Small intestine (tissue), 7 donors: ENCODE measurements around the gene ANXA2R. TPM values are rescaled to one million over a fixed set of nuclear protein-coding genes. Genes with fewer than 3 reads are reported as not detected.
"Not testable (repeated sequence)": the region's sequence is repeated elsewhere in the genome, so short reads cannot be mapped to it uniquely, and the experiment has no call there.

Experiments used
- DNase-seq, 2 donors: peaks; one replicate each; pipeline versions ENCODE4 v3.0.0 to v3.0.0-alpha.2; 2013
- FAIRE-seq: peaks from 2 replicates; lab custom pipeline; 2012; peaks lifted over from hg19 to GRCh38; lab: Jason Lieb, UNC
- H3K27ac ChIP-seq, 3 donors: one replicate each; pipeline ENCODE4 v1.5.1; 2013; ENCODE audit warnings: low read length in 2 of 3, mild to moderate bottlenecking in 2 of 3, control low read depth in 1 of 3, inconsistent platforms in 1 of 3, low read depth in 1 of 3, moderate library complexity in 1 of 3
- H3K27me3 ChIP-seq, 3 donors: one replicate each; pipeline ENCODE4 v1.6.1; 2013; ENCODE audit warnings: low read length in 3 of 3, inconsistent platforms in 1 of 3; ENCODE audit not compliant: control insufficient read depth in 3 of 3, insufficient read depth in 3 of 3
- H3K36me3 ChIP-seq, 3 donors: one replicate each; pipeline ENCODE4 v1.6.1; 2013; ENCODE audit warnings: low read length in 3 of 3, inconsistent platforms in 1 of 3, low read depth in 1 of 3, mild to moderate bottlenecking in 1 of 3, moderate library complexity in 1 of 3; ENCODE audit not compliant: control insufficient read depth in 3 of 3, insufficient read depth in 2 of 3
- H3K4me1 ChIP-seq, 3 donors: one replicate each; pipeline ENCODE4 v1.6.1; 2013; ENCODE audit warnings: low read length in 2 of 3, inconsistent platforms in 1 of 3, low read depth in 1 of 3, mild to moderate bottlenecking in 1 of 3, moderate library complexity in 1 of 3; ENCODE audit not compliant: control insufficient read depth in 3 of 3, insufficient read depth in 2 of 3
- H3K4me3 ChIP-seq, 3 donors: one replicate each; pipeline ENCODE4 v1.5.1; 2013; ENCODE audit warnings: low read length in 3 of 3, control low read depth in 1 of 3, inconsistent platforms in 1 of 3, low read depth in 1 of 3, mild to moderate bottlenecking in 1 of 3, moderate library complexity in 1 of 3
- H3K9me3 ChIP-seq, 2 donors: one replicate each; pipeline ENCODE4 v1.6.1; 2013; ENCODE audit warnings: low read depth in 1 of 2, low read length in 1 of 2; ENCODE audit not compliant: control insufficient read depth in 2 of 2, insufficient read depth in 1 of 2
- WGBS, 3 donors: extraction: QIAGEN DNeasy Blood & Tissue Kit; methylation state at CpG; one replicate each; pipeline ENCODE4 v1.1.7; 2013; 5-methylcytosine and 5-hydroxymethylcytosine counted together
- polyA plus RNA-seq, 4 donors: library from polyadenylated mRNA; stranded (reverse) in 3 of 4; unstranded in 1 of 4; fragments of 200-250 nt in 3 of 4; fragments of 120-200 nt in 1 of 4; gene quantifications; one replicate each; pipeline versions ENCODE4 v1.2.1 to v1.2.3, GENCODE V29; 2013
- donor health status: healthy with polysubstance abuse.
- donor health status: control.
- donor health status: control.
- donor health status: Bipolar disorder and iron deficiency.
- donor health status: healthy.

The ANXA2R gene
- polyA plus RNA-seq, 4 donors, result 0.67 to 5.1 (median 2.7) TPM

DNA sequence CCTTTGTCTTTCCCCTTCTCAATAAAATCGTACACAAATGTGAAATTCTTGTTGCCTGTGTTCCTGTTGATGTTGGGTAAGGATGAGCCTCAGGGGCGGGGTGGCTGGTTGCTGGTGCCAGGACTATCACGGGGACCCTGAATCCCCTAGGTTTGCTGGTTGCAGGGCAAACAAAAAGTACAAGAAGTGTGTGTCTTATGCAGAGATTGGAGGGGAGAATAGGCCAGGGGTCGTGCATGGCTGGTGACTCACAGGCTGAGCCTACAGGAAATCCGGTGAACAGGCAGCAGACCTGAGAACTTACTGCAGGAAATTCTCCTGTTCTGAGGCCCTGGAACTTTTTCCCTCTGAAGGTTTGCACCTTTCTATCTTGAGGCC is 5.5 kb downstream of the ANXA2R start:
- Histone ChIP-seq H3K9me3 (peaks cover 0 to 16% of the 10 kb centered on the region in 2 donors), H3K4me1 (peaks cover 0 to 13% (median 4%) of the 10 kb centered on the region in 3 donors), H3K27me3 (peaks cover 0 to 64% (median 6%) of the 10 kb centered on the region in 3 donors), H3K27ac (no peak overlapping the region), H3K36me3 (no peaks in the 10 kb centered on the region), H3K4me3 (no peak overlapping the region)
- FAIRE-seq (no peak), DNase-seq (no peak)
- 33 to 44% (median 38%) methylated on average over 5 of the region's 5 CpGs for WGBS, 3 donors

DNA sequence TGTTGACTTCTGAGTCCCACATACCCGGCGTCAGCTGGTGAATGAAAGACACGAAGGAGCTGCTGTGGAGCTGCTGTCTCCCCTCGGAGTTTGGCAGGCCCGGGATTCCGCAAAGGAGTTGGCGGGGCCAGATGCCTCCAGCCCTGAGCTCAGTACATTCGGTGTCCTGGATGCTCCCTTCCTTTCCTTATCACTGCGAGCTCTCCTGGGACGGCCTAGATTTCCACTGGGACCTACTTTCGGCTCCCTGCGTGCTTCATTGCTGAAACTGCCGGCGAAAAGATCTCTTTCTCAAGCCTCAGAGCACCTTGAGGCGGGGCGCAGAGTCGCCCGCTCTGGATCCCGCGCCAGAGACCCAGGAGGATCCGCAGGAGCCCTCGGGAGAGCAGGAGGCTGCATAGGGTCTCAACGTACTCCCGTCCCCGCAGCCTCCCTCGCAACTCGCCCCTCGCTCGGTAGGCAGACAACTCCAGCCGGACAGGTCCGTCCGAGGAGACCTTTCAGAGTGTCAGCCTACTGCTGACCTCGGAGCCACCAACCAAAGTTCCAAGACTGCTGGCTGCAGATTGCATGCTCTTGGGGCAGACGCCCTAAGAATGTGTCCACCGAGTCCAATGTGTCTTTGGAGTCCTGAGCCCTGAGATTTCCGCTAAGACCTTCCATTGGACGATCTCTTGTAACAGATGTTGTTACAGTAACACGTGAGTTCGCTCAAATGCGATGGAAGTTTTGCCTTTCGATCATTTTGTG is 6.1 kb downstream of the ANXA2R start:
- DNase-seq, result peak in 1 of 2 donors; percentile 26
- peaks cover 0 to 13% (median 4%) of the 10 kb centered on the region in 3 donors for H3K4me1 ChIP-seq
- no peaks in the 10 kb centered on the region for H3K36me3 ChIP-seq
- peaks cover 0 to 13% of the 10 kb centered on the region in 2 donors for H3K9me3 ChIP-seq
- H3K4me3 ChIP-seq, result no peak overlapping the region
- peaks cover 0 to 60% (median 6%) of the 10 kb centered on the region in 3 donors for H3K27me3 ChIP-seq
- no peak for FAIRE-seq
- H3K27ac ChIP-seq, result no peak overlapping the region
- 32 to 56% (median 39%) methylated on average over 40 to 41 of the region's 41 CpGs for WGBS, 3 donors

DNA sequence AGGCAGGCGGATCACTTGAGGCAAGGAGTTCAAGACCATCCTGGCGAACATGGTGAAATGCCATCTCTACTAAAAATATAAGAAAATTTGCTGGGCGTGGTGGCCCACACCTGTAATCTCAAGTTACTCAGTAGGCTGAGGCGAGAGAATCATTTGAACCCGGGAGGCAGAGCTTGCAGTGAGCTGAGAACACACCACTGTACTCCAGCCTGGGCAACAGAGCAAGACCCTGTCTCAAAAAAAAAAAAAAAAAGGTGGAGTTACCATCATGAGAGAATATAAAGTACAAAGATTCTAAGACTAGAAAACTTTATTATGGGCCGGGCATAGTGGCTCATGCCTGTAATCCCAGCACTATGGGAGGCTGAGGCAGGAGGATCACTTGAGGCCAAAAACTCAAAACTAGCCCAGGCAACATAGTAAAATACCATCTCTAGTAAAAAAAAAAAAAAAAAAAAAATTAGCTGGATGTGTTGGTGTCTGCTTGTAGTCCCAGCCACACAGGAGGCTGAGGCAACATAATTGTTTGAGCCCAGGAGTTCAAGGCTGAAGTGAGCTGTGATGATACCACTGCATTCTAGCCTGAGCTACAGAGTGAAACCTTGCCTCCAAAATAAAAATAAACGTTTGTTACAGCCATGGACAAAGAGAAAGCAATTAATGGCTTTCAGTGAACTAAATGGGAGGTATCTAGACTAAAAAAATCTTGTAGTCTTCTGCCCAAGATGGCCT is 12.9 kb downstream of the ANXA2R start:
- Histone ChIP-seq H3K9me3 (no peaks in the 10 kb centered on the region), H3K4me1 (no peaks in the 10 kb centered on the region), H3K27me3 (peaks cover 0 to 44% (median 3%) of the 10 kb centered on the region in 3 donors), H3K4me3 (no peak overlapping the region), H3K27ac (no peak overlapping the region), H3K36me3 (no peaks in the 10 kb centered on the region)
- WGBS, 3 donors, result 73 to 84% (median 81%) methylated on average over 7 of the region's 7 CpGs
- FAIRE-seq (no peak), DNase-seq (no peak)

DNA sequence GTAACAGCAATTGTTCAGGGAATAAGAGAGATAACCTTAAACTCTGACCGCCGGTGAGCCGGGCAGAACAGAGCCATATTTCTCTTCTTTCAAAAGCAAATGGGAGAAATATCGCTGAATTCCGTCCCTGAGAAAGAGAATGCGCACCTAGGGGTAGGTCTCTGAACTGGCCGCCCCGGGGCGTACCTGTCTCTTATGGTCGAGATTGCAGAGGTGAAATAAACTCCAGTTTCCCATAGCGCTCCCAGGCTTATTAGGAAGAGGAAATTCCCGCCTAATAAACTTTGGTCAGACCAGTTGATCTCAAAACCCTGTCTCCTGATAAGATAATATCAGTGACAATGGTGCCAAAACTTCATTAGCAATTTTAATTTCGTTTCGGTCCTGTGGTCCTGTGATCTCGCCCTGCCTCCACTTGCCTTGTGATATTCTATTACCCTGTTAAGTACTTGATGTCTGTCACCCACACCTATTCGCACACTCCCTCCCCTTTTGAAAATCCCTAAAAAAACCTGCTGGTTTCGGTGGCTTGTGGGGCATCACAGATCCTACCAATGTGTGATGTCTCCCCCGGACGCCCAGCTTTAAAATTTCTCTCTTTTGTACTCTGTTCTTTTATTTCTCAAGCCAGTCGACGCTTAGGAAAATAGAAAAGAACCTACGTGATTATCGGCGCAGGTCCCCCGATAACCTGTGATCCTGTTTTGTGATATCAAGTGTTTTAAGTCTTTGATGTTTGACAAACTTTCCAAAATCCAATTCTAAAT is 14.8 kb downstream of the ANXA2R start:
- not testable (repeated sequence) for DNase-seq, H3K9me3 ChIP-seq, H3K36me3 ChIP-seq, FAIRE-seq, H3K4me3 ChIP-seq, H3K27ac ChIP-seq, H3K4me1 ChIP-seq
- peaks cover 0 to 58% (median 4%) of the 10 kb centered on the region in 3 donors for H3K27me3 ChIP-seq
- WGBS, 3 donors, result 24 to 53% (median 45%) methylated on average over 23 to 25 of the region's 25 CpGs

DNA sequence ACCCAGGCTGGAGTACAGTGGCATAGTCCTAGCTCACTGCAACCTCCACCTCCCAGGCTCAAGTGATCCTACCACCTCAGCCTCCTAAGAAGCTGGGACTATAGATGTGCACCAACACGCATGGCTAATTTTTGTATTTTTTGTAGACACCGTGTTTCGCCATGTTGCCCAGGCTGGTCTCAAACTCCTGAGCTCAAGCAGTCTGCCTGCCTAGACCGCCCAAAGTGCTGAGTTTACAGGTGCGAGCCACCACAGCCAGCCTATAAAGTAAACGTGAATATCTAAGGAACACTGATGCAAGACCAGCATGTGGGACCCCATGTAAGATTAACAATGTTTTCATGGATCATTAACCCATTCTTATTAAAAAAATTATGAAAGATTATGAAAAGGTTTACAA is 15.9 kb downstream of the ANXA2R start:
- H3K27me3 ChIP-seq, result peaks cover 0 to 66% (median 10%) of the 10 kb centered on the region in 3 donors

DNA sequence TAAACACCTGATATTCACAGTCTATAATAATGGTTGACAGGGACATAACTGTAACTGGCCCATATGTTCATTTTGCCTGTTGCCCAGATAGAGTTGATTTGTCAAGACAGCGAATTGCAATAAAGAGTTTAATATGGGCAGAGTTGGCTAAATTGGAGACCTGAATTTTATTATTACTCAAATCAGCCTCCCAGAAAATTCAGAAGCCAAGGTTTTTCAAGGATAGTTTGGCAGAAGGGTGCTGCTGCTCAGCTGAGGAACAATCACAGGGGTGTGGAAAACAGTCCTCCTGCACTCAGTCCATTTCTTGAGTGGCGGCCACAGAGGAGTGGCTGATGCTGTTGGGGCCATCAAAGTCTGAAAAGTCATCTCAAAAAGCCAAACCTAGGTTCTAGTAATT is 19.0 kb downstream of the ANXA2R start:
- Histone ChIP-seq H3K4me1 (peaks cover 0 to 19% (median 2%) of the 10 kb centered on the region in 3 donors), H3K27ac (no peak overlapping the region), H3K27me3 (peaks cover 0 to 84% (median 10%) of the 10 kb centered on the region in 3 donors), H3K4me3 (no peak overlapping the region), H3K36me3 (no peaks in the 10 kb centered on the region), H3K9me3 (peaks cover 0 to 3% of the 10 kb centered on the region in 2 donors)
- no peak for FAIRE-seq
- no peak for DNase-seq
- WGBS, 3 donors, result 69 to 86% (median 75%) methylated on average over 2 of the region's 2 CpGs

More for the DNA sequence above, 15.9 kb downstream of the ANXA2R start:
- Histone ChIP-seq H3K4me3 (no peak overlapping the region), H3K27ac (no peak overlapping the region), H3K9me3 (no peaks in the 10 kb centered on the region), H3K36me3 (no peaks in the 10 kb centered on the region), H3K4me1 (peaks cover 0 to 7% (median 2%) of the 10 kb centered on the region in 3 donors)
- no peak for DNase-seq
- FAIRE-seq, result no peak
- 62 to 69% (median 62%) methylated on average over 6 of the region's 6 CpGs for WGBS, 3 donors

DNA sequence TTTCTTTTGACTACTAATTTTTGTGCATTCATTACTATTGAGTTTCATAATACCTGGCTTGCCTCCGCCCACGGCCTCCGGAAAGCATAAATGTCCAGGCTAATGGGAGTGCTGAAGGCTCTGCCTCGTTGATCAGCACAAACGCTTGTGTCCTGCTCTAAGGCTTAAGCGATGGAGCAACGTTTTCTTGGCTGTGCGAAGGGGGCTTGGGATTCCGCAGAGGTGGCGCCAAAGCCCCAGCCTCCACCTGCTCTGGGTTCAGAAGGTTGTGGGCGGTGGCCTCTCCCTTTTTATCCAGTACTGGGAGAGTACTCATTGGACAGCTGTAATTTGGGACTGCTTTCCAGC is 19.7 kb downstream of the ANXA2R start:
- peaks cover 0 to 87% (median 10%) of the 10 kb centered on the region in 3 donors for H3K27me3 ChIP-seq
- H3K4me3 ChIP-seq, result peak overlapping the region; percentile 9 to 62 (median 40)
- no peaks in the 10 kb centered on the region for H3K36me3 ChIP-seq
- H3K9me3 ChIP-seq, result peaks cover 0 to 3% of the 10 kb centered on the region in 2 donors
- WGBS, 3 donors, result 7 to 9% (median 8%) methylated on average over 11 of the region's 11 CpGs
- H3K4me1 ChIP-seq, result peaks cover 0 to 19% (median 2%) of the 10 kb centered on the region in 3 donors
- peak overlapping the region in 2 of 3 donors; percentile 67 to 89 for H3K27ac ChIP-seq
- FAIRE-seq (no peak), DNase-seq (no peak)
